NCI-H2227 treated with DMSO at 0.1 percent for 48 hours (cell line): ENCODE measurements around the gene HOXA1.

ENCODE experiments used
- DNase-seq: peaks from one replicate; lab custom pipeline; 2025; lab: John Stamatoyannopoulos, UW

Gene HOXA1

GRCh38 chr7:27092819-27093110, 3.0 kb downstream of the HOXA1 start:
- DNase-seq = no peak

- no peak for DNase-seq
Observed at GRCh38 chr7:27091941-27092818, 3.6 kb downstream of the HOXA1 start.

- no peak for DNase-seq
Observed at GRCh38 chr7:27091105-27091504, 4.7 kb downstream of the HOXA1 start.

- DNase-seq = no peak
Observed at GRCh38 chr7:27088002-27088922, 7.5 kb downstream of the HOXA1 start.

GRCh38 chr7:27083646-27084045, 12.2 kb downstream of the HOXA1 start:
- no peak for DNase-seq

GRCh38 chr7:27082171-27082570, 13.6 kb downstream of the HOXA1 start:
- no peak for DNase-seq

- DNase-seq = no peak
Observed at GRCh38 chr7:27080844-27081436, 14.9 kb downstream of the HOXA1 start.

- DNase-seq = no peak
Observed at GRCh38 chr7:27079234-27079975, 16.4 kb downstream of the HOXA1 start.

- no peak for DNase-seq
Observed at GRCh38 chr7:27078616-27079233, 17.1 kb downstream of the HOXA1 start.

- DNase-seq = no peak
Observed at GRCh38 chr7:27073076-27073475, 22.7 kb downstream of the HOXA1 start.

GRCh38 chr7:27071622-27072390, 24.0 kb downstream of the HOXA1 start:
- no peak for DNase-seq

GRCh38 chr7:27068259-27068658, 27.5 kb downstream of the HOXA1 start:
- no peak for DNase-seq

- DNase-seq = no peak
Observed at GRCh38 chr7:27066148-27066547, 29.7 kb downstream of the HOXA1 start.

GRCh38 chr7:27065709-27066108, 30.1 kb downstream of the HOXA1 start:
- DNase-seq = no peak

- DNase-seq = no peak
Observed at GRCh38 chr7:27064661-27065060, 31.1 kb downstream of the HOXA1 start.

- no peak for DNase-seq
Observed at GRCh38 chr7:27064159-27064558, 31.6 kb downstream of the HOXA1 start.

GRCh38 chr7:27062946-27063345, 32.9 kb downstream of the HOXA1 start:
- DNase-seq = no peak

- no peak for DNase-seq
Observed at GRCh38 chr7:27053153-27053552, 42.6 kb downstream of the HOXA1 start.

- no peak for DNase-seq
Observed at GRCh38 chr7:27051451-27051850, 44.3 kb downstream of the HOXA1 start.

GRCh38 chr7:27048438-27048837, 47.4 kb downstream of the HOXA1 start:
- no peak for DNase-seq
